HEK293 (cell line): ENCODE data around the gene OXGR1.

Experiments used
- CTCF ChIA-PET: fragments of 350-600 bp; formaldehyde crosslinking; extraction: SDS; loops from one replicate; lab custom pipeline; 2021; ENCODE audit warnings: antibody characterized with exemption; lab: Yijun Ruan, JAX
- POLR2A ChIA-PET: fragments of 300-600 bp; formaldehyde crosslinking; extraction: SDS; loops from one replicate; lab custom pipeline; 2020; ENCODE audit warnings: antibody characterized with exemption, inconsistent platforms; lab: Yijun Ruan, JAX
- H3K27ac ChIP-seq: fragments of 200-500 bp; sonication (Bioruptor generic); 2 replicates; pipeline ENCODE4 v1.5.1; 2014; ENCODE audit warnings: low read depth, low read length, control low read depth, inconsistent platforms; ENCODE audit errors: extremely low read depth
- H3K36me3 ChIP-seq, 2 experiments: fragments of 200-500 bp in 1 of 2; sonication (Bioruptor generic) in 1 of 2; 1 replicate in 1 of 2; 2 replicates in 1 of 2; pipeline ENCODE4 v1.5.1; 2014 to 2017; ENCODE audit warnings: inconsistent platforms in 2 of 2, low read length in 2 of 2; ENCODE audit not compliant: control insufficient read depth in 2 of 2, insufficient read depth in 1 of 2
- H3K4me1 ChIP-seq: fragments of 200-500 bp; sonication (Bioruptor generic); 2 replicates; pipeline ENCODE4 v1.5.1; 2014; ENCODE audit warnings: mild to moderate bottlenecking, low read length, inconsistent platforms; ENCODE audit not compliant: control insufficient read depth, insufficient read depth
- H3K4me3 ChIP-seq: 2 replicates; pipeline ENCODE4 v1.5.1; 2011; ENCODE audit warnings: low read depth, mild to moderate bottlenecking, control low read depth, low read length, moderate library complexity
- H3K9me3 ChIP-seq: fragments of 200-500 bp; sonication (Bioruptor generic); 2 replicates; pipeline ENCODE4 v1.5.1; 2014; ENCODE audit warnings: low read depth, low read length, inconsistent platforms; ENCODE audit not compliant: control insufficient read depth, insufficient read depth
- KLF10 ChIP-seq: fragments of 450-650 bp; IDR thresholded peaks from 2 replicates; pipeline ENCODE4 v1.5.1; 2018; ENCODE audit warnings: missing biosample characterization, mild to moderate bottlenecking, missing genetic modification characterization
- KLF8 ChIP-seq: fragments of 450-650 bp; formaldehyde crosslinking; IDR thresholded peaks from 2 replicates; pipeline ENCODE4 v1.5.1; 2016; ENCODE audit warnings: missing biosample characterization, missing genetic modification characterization
- MZF1 ChIP-seq: fragments of 450-650 bp; formaldehyde crosslinking; IDR thresholded peaks from 2 replicates; pipeline ENCODE4 v1.5.1; 2017; ENCODE audit warnings: missing biosample characterization, missing genetic modification characterization, borderline replicate concordance
- ZFHX2 ChIP-seq: fragments of 450-650 bp; formaldehyde crosslinking; conservative IDR thresholded peaks from 2 replicates; pipeline ENCODE4 v1.5.1; 2016; ENCODE audit warnings: missing biosample characterization, missing genetic modification characterization
- ZNF112 ChIP-seq: fragments of 450-650 bp; formaldehyde crosslinking; IDR thresholded peaks from 2 replicates; pipeline ENCODE4 v1.5.0; 2017; ENCODE audit warnings: missing biosample characterization, missing genetic modification characterization
- ZNF121 ChIP-seq: fragments of 450-650 bp; formaldehyde crosslinking; IDR thresholded peaks from 2 replicates; pipeline ENCODE4 v1.5.1; 2016; ENCODE audit warnings: missing biosample characterization, missing genetic modification characterization
- ZNF133 ChIP-seq: fragments of 450-650 bp; formaldehyde crosslinking; IDR thresholded peaks from 2 replicates; pipeline ENCODE4 v1.5.1; 2016; ENCODE audit warnings: missing biosample characterization, missing genetic modification characterization
- ZNF221 ChIP-seq: fragments of 450-650 bp; formaldehyde crosslinking; IDR thresholded peaks from 2 replicates; pipeline ENCODE4 v1.5.1; 2017; ENCODE audit warnings: missing biosample characterization, missing genetic modification characterization, borderline replicate concordance
- ZNF223 ChIP-seq: fragments of 450-650 bp; formaldehyde crosslinking; IDR thresholded peaks from 2 replicates; pipeline ENCODE4 v1.5.1; 2016; ENCODE audit warnings: missing biosample characterization, missing genetic modification characterization
- ZNF37A ChIP-seq: fragments of 450-650 bp; IDR thresholded peaks from 2 replicates; pipeline ENCODE4 v1.5.1; 2018; ENCODE audit warnings: missing biosample characterization, missing genetic modification characterization
- ZNF391 ChIP-seq: fragments of 450-650 bp; formaldehyde crosslinking; IDR thresholded peaks from 2 replicates; pipeline ENCODE4 v1.5.1; 2016; ENCODE audit warnings: low read depth, missing biosample characterization, missing genetic modification characterization, borderline replicate concordance
- ZNF629 ChIP-seq: fragments of 450-650 bp; formaldehyde crosslinking; IDR thresholded peaks from 2 replicates; pipeline ENCODE4 v1.5.1; 2017; ENCODE audit warnings: missing biosample characterization, missing genetic modification characterization
- ZNF654 ChIP-seq: fragments of 450-650 bp; formaldehyde crosslinking; IDR thresholded peaks from 2 replicates; pipeline ENCODE4 v1.5.1; 2016; ENCODE audit warnings: low read depth, missing biosample characterization, missing genetic modification characterization
- ZNF76 ChIP-seq: fragments of 450-650 bp; formaldehyde crosslinking; IDR thresholded peaks from 2 replicates; pipeline ENCODE4; 2016; ENCODE audit warnings: low read depth, missing biosample characterization, missing genetic modification characterization, borderline replicate concordance
- ZNF776 ChIP-seq: fragments of 450-650 bp; formaldehyde crosslinking; IDR thresholded peaks from 2 replicates; pipeline ENCODE4 v1.5.0; 2017; ENCODE audit warnings: missing biosample characterization, missing genetic modification characterization, borderline replicate concordance
- ZXDB ChIP-seq: fragments of 450-650 bp; formaldehyde crosslinking; IDR thresholded peaks from 2 replicates; pipeline ENCODE4 v1.5.1; 2016; ENCODE audit warnings: missing biosample characterization, missing genetic modification characterization
- TF ChIP-seq, protein P1 (sequence below): fragments of 450-650 bp; formaldehyde crosslinking; IDR thresholded peaks from 2 replicates; pipeline ENCODE4 v1.5.1; 2016; ENCODE audit warnings: missing biosample characterization, missing genetic modification characterization
- TF ChIP-seq, protein P2 (sequence below): fragments of 450-650 bp; formaldehyde crosslinking; IDR thresholded peaks from 2 replicates; pipeline ENCODE4 v1.5.1; 2016; ENCODE audit warnings: missing biosample characterization, missing genetic modification characterization
- TF ChIP-seq, protein P3 (sequence below): sonication (generic); formaldehyde crosslinking; IDR thresholded peaks from 2 replicates; pipeline ENCODE4 v1.8.1; 2022; ENCODE audit warnings: mild to moderate bottlenecking, moderate library complexity, missing genetic modification reagents
- TF ChIP-seq, protein P4 (sequence below): fragments of 450-650 bp; formaldehyde crosslinking; conservative IDR thresholded peaks from 2 replicates; pipeline ENCODE4 v1.5.1; 2016; ENCODE audit warnings: low read depth, missing biosample characterization, missing genetic modification characterization

The OXGR1 gene

DNA sequence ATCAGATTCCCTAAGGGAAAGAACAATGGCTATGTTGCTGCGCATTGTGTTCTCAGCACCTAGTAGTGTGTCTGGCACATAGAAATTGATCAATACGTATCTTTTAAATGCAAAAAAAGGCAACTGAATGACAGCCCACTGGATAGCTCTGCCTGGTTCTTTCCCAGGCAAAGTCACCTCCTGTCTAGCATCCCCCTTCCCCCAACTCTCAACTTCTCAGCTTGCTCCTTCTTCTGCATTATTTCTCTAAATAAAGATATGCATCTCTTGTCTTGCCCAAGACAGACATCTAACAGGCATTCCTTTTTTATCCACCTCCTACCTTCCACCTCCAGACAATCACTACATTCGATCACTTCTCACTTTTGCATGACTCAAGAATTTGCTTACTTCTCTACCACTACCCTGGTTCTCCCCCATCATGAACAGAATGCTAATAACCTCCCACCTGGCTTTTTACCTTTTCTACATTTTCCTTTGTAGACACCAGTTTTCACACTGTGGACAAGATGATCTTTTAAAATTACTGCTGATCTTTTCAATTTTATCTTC, 26.5 kb upstream of the OXGR1 start:
- POLR2A ChIA-PET: no interaction called here
- Histone ChIP-seq H3K27ac (no peak overlapping the region), H3K36me3 (no peaks in the 10 kb centered on the region), H3K4me3 (no peak overlapping the region), H3K9me3 (no peaks in the 10 kb centered on the region), H3K4me1 (no peaks in the 10 kb centered on the region)
- CTCF ChIA-PET: no interaction called here
- TF ChIP-seq ZNF76 (tag by site-specific recombination) (no peak), ZNF37A (tag by site-specific recombination) (no peak), ZNF121 (tag by site-specific recombination) (no peak), KLF8 (tag by site-specific recombination) (no peak), ZXDB (tag by site-specific recombination) (no peak), ZNF654 (tag by site-specific recombination) (no peak), ZNF776 (tag by site-specific recombination) (no peak), ZFHX2 (tag by site-specific recombination) (no peak), ZNF112 (tag by site-specific recombination) (no peak), ZNF133 (tag by site-specific recombination) (no peak), ZNF223 (tag by site-specific recombination) (no peak), ZNF221 (tag by site-specific recombination) (no peak), MZF1 (tag by site-specific recombination) (no peak), ZNF629 (tag by site-specific recombination) (no peak), ZNF391 (tag by site-specific recombination) (no peak), KLF10 (no peak)
- TF ChIP-seq, protein P1, sequence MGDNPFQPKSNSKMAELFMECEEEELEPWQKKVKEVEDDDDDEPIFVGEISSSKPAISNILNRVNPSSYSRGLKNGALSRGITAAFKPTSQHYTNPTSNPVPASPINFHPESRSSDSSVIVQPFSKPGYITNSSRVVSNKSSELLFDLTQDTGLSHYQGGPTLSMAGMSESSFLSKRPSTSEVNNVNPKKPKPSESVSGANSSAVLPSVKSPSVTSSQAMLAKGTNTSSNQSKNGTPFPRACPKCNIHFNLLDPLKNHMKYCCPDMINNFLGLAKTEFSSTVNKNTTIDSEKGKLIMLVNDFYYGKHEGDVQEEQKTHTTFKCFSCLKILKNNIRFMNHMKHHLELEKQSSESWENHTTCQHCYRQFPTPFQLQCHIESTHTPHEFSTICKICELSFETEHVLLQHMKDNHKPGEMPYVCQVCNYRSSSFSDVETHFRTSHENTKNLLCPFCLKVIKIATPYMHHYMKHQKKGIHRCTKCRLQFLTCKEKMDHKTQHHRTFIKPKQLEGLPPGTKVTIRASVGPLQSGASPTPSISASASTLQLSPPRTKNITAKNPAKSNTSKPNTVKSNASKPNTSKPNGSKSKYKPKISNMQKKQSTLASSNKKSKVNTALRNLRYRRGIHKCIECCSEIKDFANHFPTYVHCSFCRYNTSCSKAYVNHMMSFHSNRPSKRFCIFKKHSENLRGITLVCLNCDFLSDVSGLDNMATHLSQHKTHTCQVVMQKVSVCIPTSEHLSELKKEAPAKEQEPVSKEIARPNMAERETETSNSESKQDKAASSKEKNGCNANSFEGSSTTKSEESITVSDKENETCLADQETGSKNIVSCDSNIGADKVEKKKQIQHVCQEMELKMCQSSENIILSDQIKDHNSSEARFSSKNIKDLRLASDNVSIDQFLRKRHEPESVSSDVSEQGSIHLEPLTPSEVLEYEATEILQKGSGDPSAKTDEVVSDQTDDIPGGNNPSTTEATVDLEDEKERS: no peak
- TF ChIP-seq, protein P2, sequence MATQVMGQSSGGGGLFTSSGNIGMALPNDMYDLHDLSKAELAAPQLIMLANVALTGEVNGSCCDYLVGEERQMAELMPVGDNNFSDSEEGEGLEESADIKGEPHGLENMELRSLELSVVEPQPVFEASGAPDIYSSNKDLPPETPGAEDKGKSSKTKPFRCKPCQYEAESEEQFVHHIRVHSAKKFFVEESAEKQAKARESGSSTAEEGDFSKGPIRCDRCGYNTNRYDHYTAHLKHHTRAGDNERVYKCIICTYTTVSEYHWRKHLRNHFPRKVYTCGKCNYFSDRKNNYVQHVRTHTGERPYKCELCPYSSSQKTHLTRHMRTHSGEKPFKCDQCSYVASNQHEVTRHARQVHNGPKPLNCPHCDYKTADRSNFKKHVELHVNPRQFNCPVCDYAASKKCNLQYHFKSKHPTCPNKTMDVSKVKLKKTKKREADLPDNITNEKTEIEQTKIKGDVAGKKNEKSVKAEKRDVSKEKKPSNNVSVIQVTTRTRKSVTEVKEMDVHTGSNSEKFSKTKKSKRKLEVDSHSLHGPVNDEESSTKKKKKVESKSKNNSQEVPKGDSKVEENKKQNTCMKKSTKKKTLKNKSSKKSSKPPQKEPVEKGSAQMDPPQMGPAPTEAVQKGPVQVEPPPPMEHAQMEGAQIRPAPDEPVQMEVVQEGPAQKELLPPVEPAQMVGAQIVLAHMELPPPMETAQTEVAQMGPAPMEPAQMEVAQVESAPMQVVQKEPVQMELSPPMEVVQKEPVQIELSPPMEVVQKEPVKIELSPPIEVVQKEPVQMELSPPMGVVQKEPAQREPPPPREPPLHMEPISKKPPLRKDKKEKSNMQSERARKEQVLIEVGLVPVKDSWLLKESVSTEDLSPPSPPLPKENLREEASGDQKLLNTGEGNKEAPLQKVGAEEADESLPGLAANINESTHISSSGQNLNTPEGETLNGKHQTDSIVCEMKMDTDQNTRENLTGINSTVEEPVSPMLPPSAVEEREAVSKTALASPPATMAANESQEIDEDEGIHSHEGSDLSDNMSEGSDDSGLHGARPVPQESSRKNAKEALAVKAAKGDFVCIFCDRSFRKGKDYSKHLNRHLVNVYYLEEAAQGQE (tag by site-specific recombination): no peak
- TF ChIP-seq, protein P3, sequence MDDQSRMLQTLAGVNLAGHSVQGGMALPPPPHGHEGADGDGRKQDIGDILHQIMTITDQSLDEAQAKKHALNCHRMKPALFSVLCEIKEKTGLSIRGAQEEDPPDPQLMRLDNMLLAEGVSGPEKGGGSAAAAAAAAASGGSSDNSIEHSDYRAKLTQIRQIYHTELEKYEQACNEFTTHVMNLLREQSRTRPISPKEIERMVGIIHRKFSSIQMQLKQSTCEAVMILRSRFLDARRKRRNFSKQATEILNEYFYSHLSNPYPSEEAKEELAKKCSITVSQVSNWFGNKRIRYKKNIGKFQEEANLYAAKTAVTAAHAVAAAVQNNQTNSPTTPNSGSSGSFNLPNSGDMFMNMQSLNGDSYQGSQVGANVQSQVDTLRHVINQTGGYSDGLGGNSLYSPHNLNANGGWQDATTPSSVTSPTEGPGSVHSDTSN (CRISPR knock-in tag): no peak
- TF ChIP-seq, protein P4, sequence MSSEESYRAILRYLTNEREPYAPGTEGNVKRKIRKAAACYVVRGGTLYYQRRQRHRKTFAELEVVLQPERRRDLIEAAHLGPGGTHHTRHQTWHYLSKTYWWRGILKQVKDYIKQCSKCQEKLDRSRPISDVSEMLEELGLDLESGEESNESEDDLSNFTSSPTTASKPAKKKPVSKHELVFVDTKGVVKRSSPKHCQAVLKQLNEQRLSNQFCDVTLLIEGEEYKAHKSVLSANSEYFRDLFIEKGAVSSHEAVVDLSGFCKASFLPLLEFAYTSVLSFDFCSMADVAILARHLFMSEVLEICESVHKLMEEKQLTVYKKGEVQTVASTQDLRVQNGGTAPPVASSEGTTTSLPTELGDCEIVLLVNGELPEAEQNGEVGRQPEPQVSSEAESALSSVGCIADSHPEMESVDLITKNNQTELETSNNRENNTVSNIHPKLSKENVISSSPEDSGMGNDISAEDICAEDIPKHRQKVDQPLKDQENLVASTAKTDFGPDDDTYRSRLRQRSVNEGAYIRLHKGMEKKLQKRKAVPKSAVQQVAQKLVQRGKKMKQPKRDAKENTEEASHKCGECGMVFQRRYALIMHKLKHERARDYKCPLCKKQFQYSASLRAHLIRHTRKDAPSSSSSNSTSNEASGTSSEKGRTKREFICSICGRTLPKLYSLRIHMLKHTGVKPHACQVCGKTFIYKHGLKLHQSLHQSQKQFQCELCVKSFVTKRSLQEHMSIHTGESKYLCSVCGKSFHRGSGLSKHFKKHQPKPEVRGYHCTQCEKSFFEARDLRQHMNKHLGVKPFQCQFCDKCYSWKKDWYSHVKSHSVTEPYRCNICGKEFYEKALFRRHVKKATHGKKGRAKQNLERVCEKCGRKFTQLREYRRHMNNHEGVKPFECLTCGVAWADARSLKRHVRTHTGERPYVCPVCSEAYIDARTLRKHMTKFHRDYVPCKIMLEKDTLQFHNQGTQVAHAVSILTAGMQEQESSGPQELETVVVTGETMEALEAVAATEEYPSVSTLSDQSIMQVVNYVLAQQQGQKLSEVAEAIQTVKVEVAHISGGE (tag by site-specific recombination): no peak
